Nephron progenitor cell (in vitro differentiated cells): ENCODE results near the gene PBX1.

Source experiments
- DNase-seq: peaks from one replicate; pipeline ENCODE4 v3.0.0; 2021
- H3K27ac Mint-ChIP-seq: 2 replicates; pipeline ENCODE4 v1.8.0; 2021; ENCODE audit warnings: mild to moderate bottlenecking, moderate library complexity, mixed read lengths
- H3K27me3 Mint-ChIP-seq: 2 replicates; pipeline ENCODE4 v1.8.0; 2021; ENCODE audit warnings: mild to moderate bottlenecking, low read depth, mixed read lengths; ENCODE audit not compliant: poor library complexity
- H3K36me3 Mint-ChIP-seq: 2 replicates; pipeline ENCODE4 v1.8.0; 2021; ENCODE audit warnings: low read depth, mixed read lengths
- H3K4me1 Mint-ChIP-seq: 2 replicates; pipeline ENCODE4 v1.8.0; 2021; ENCODE audit warnings: mixed read lengths
- H3K4me3 Mint-ChIP-seq: 2 replicates; pipeline ENCODE4 v1.8.0; 2021; ENCODE audit warnings: mild to moderate bottlenecking, moderate library complexity, mixed read lengths
- H3K9me3 Mint-ChIP-seq: 2 replicates; pipeline ENCODE4 v1.8.0; 2021; ENCODE audit warnings: mild to moderate bottlenecking, moderate library complexity, mixed read lengths
- TF ChIP-seq, protein P1 (sequence below): fragments of 200-600 bp; sonication (generic); IDR thresholded peaks from 2 replicates; pipeline ENCODE4 v1.5.0; 2021; ENCODE audit warnings: antibody characterized with exemption

Gene PBX1

GRCh38 chr1:164794356-164794755 is 235.4 kb downstream of the PBX1 start:
- TF ChIP-seq, protein P1, sequence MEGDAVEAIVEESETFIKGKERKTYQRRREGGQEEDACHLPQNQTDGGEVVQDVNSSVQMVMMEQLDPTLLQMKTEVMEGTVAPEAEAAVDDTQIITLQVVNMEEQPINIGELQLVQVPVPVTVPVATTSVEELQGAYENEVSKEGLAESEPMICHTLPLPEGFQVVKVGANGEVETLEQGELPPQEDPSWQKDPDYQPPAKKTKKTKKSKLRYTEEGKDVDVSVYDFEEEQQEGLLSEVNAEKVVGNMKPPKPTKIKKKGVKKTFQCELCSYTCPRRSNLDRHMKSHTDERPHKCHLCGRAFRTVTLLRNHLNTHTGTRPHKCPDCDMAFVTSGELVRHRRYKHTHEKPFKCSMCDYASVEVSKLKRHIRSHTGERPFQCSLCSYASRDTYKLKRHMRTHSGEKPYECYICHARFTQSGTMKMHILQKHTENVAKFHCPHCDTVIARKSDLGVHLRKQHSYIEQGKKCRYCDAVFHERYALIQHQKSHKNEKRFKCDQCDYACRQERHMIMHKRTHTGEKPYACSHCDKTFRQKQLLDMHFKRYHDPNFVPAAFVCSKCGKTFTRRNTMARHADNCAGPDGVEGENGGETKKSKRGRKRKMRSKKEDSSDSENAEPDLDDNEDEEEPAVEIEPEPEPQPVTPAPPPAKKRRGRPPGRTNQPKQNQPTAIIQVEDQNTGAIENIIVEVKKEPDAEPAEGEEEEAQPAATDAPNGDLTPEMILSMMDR: no peak
- H3K4me1 Mint-ChIP-seq: peaks cover 57% of the 10 kb centered on the region
- no peak for DNase-seq
- peaks cover 3% of the 10 kb centered on the region for H3K27me3 Mint-ChIP-seq
- H3K27ac Mint-ChIP-seq: peak overlapping the region; percentile 65
- peaks cover 4% of the 10 kb centered on the region for H3K9me3 Mint-ChIP-seq
- H3K4me3 Mint-ChIP-seq: no peak overlapping the region
- H3K36me3 Mint-ChIP-seq: peaks cover 58% of the 10 kb centered on the region

DNA sequence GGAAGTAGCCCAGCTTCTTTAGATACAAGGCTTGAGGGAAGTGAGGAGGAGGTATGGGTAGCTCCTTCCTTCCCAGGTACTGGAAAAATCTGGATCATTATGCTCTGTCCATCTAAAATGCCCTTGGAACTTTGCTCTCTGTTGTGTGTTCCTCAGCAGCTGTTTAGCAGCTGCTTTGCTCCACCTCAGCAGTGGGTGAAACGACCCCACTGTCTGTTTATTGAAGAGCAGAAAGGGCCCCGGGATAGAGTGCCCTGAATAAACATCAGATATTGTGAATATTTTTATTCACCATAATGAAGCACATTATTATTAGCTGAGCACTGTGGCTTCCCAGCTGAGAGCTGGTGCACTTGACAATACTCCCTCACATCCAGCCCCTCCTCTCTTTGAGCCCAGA is 237.9 kb downstream of the PBX1 start:
- Mint-ChIP-seq H3K4me3 (no peak overlapping the region), H3K9me3 (peaks cover 4% of the 10 kb centered on the region), H3K36me3 (peaks cover 76% of the 10 kb centered on the region), H3K27ac (no peak overlapping the region), H3K4me1 (peaks cover 50% of the 10 kb centered on the region), H3K27me3 (no peaks in the 10 kb centered on the region)
- no peak for DNase-seq
- TF ChIP-seq, protein P1: no peak

DNA sequence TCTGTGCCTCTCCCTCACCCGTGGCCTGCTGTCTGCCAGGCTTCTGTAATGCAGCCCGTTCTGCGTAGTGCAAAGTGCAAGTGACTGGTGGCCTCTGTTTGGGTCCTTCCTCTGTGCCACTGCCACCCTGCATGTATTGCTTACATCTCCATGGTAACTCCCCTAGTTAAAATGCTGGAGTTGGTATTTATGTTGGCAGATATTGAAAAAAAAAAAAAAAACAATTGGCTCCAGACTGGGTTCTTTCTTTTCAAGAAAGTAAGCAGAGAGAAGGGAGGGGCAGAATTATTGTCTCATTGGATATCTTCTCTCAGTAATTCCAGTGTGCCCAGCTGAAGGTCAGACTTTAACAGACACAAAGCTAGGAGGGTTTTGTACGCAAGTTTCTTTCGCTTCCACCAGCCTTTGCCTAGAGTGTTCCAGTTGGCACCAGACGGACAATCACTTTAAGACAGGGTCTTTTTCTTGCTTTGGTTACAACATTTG is 242.3 kb downstream of the PBX1 start:
- DNase-seq: no peak
- Mint-ChIP-seq H3K4me3 (no peak overlapping the region), H3K4me1 (peaks cover 39% of the 10 kb centered on the region), H3K9me3 (no peaks in the 10 kb centered on the region), H3K36me3 (peaks cover 80% of the 10 kb centered on the region), H3K27ac (no peak overlapping the region), H3K27me3 (no peaks in the 10 kb centered on the region)
- TF ChIP-seq, protein P1: no peak

DNA sequence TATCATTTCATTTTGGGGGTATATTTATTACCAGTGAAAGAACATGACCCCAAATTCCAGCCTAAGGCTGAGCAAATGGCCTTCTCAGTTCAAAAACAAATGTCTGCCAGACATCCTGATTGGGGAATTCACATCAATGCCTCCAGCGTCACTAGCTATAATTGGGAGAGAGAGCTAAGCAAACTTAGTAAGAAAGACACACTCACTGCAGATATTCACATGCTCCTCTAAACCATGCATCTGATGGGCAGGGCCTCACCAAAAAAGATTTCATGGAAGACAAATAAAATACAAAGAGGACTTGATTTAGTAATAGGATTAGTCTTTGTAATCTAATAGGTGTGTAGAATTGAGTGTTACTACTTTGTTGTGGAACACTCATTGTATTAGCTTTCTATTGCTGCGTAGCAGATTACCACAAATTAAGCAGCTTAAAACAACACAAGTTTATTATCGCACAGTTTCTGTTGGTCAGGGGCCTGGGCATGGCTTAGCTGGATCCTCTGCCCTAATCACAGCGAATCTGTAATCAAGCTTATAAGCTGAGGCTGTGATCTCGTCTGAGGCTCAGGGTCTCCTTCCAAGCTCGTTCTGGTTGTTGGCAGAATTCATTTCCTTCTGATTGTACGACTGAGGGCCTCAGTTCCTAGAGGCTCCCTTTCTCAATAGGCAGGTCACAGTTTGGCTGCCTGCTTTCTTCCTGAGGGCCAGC is 243.0 kb downstream of the PBX1 start:
- peaks cover 33% of the 10 kb centered on the region for H3K4me1 Mint-ChIP-seq
- no peak for DNase-seq
- H3K9me3 Mint-ChIP-seq: no peaks in the 10 kb centered on the region
- no peaks in the 10 kb centered on the region for H3K27me3 Mint-ChIP-seq
- peaks cover 82% of the 10 kb centered on the region for H3K36me3 Mint-ChIP-seq
- H3K4me3 Mint-ChIP-seq: no peak overlapping the region
- peak overlapping the region; percentile 86 for H3K27ac Mint-ChIP-seq
- TF ChIP-seq, protein P1: no peak

- no peaks in the 10 kb centered on the region for H3K27me3 Mint-ChIP-seq
- peak overlapping the region; percentile 86 for H3K27ac Mint-ChIP-seq
- TF ChIP-seq, protein P1: no peak
- DNase-seq: no peak
- H3K4me1 Mint-ChIP-seq: peaks cover 33% of the 10 kb centered on the region
- H3K4me3 Mint-ChIP-seq: no peak overlapping the region
- peaks cover 85% of the 10 kb centered on the region for H3K36me3 Mint-ChIP-seq
- H3K9me3 Mint-ChIP-seq: no peaks in the 10 kb centered on the region
Measured at GRCh38 chr1:164802529-164803282, 243.7 kb downstream of the PBX1 start.
